OCI-LY7 (cell line): ENCODE measurements around the gene HSDL2.

Experiments used
- CTCF ChIP-seq: fragments of 200-600 bp; sonication (generic); conservative IDR thresholded peaks from 2 replicates; pipeline ENCODE4 v1.5.1; 2014; ENCODE audit warnings: mild to moderate bottlenecking, antibody characterized with exemption, low read length, moderate library complexity, mixed read lengths
- EZH2phosphoT487 ChIP-seq: fragments of 200-600 bp; sonication (generic); IDR thresholded peaks from 2 replicates; pipeline ENCODE4 v1.6.1; 2018; ENCODE audit warnings: low read depth, borderline replicate concordance, mild to moderate bottlenecking, mixed run types, antibody characterized with exemption, low read length, moderate library complexity, mixed read lengths

- TF ChIP-seq CTCF (no peak), EZH2phosphoT487 (no peak)
Observed at GRCh38 chr9:112493393-112494137, 113.7 kb downstream of the HSDL2 start.
